ENCODE results near the gene IZUMO1R.

IZUMO1R gene

GRCh38 chr11:94328587-94329080, 24.3 kb downstream of the IZUMO1R start:
- Histone ChIP-seq H3K4me3 (ENCODE audit: low read depth, low read length) (no peak overlapping the region), H3K27ac (no peak overlapping the region), H3K36me3 (replicated peaks) (no peaks in the 10 kb centered on the region), H3K27me3 (replicated peaks) (no peaks in the 10 kb centered on the region)
- TF ChIP-seq CTCF (IDR thresholded peaks at IDR 0.05; ENCODE audit: low read depth, low read length, missing control alignments): no peak
- in situ Hi-C loops (cut with HindIII; ENCODE audit: low pct_ligation_motif_present, low sequenced_read_pairs): no loop called here
- DNase-seq: no peak

GRCh38 chr11:94329501-94329900, 25.1 kb downstream of the IZUMO1R start:
- no peak for DNase-seq
- no peaks in the 10 kb centered on the region for H3K27me3 ChIP-seq (replicated peaks)
- H3K4me3 ChIP-seq (ENCODE audit: low read depth, low read length): no peak overlapping the region
- TF ChIP-seq CTCF (IDR thresholded peaks at IDR 0.05; ENCODE audit: low read depth, low read length, missing control alignments): no peak
- no peak overlapping the region for H3K27ac ChIP-seq
- no peaks in the 10 kb centered on the region for H3K36me3 ChIP-seq (replicated peaks)
- in situ Hi-C loops (cut with HindIII; ENCODE audit: low pct_ligation_motif_present, low sequenced_read_pairs): no loop called here

DNA sequence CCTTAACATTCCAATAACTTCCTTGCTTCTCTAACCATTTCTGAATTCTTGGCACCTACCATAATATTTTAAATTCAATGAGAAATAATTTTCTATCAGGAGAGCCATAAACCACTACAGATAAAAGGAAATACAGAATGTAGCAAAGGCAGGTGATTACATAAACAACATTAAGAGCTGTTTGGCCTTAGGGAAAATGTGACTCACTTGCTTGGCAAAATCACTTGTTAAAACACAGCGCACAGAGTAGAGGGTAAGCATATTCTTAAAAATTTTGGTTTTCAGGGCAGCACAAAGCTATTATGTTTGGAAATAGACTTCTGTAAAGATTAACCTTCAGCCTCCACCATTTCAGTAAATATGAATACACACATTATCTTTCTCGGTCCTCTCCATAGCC, 26.4 kb downstream of the IZUMO1R start:
- H3K27ac ChIP-seq: no peak overlapping the region
- no peak for TF ChIP-seq CTCF (IDR thresholded peaks at IDR 0.05; ENCODE audit: low read depth, low read length, missing control alignments)
- in situ Hi-C loops (cut with HindIII; ENCODE audit: low pct_ligation_motif_present, low sequenced_read_pairs): no loop called here
- DNase-seq: no peak
- no peaks in the 10 kb centered on the region for H3K36me3 ChIP-seq (replicated peaks)
- H3K4me3 ChIP-seq (ENCODE audit: low read depth, low read length): no peak overlapping the region
- no peaks in the 10 kb centered on the region for H3K27me3 ChIP-seq (replicated peaks)

GRCh38 chr11:94332814-94333213, 28.4 kb downstream of the IZUMO1R start:
- no peak for DNase-seq
- in situ Hi-C loops (cut with HindIII; ENCODE audit: low pct_ligation_motif_present, low sequenced_read_pairs): no loop called here
- no peak overlapping the region for H3K27ac ChIP-seq
- TF ChIP-seq CTCF (IDR thresholded peaks at IDR 0.05; ENCODE audit: low read depth, low read length, missing control alignments): no peak
- H3K4me3 ChIP-seq (ENCODE audit: low read depth, low read length): no peak overlapping the region
- no peaks in the 10 kb centered on the region for H3K27me3 ChIP-seq (replicated peaks)
- H3K36me3 ChIP-seq (replicated peaks): no peaks in the 10 kb centered on the region

DNA sequence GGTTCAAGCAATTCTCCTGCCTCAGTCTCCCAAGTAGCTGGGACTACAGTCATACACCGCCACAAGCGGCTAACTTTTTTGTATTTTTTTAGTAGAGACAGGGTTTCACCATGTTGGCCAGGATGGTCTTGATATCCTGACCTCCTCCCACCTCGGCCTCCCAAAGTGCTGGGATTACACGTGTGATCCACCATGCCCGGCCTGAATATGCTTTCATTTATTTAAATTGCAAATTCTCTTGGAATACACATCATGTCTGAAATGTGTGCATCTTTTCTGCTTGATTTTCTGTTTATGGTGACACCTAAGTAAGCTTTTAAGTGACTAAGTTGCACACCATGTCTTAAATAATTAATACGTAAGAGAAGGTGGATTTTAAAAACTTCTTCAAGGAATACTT, 31.7 kb downstream of the IZUMO1R start:
- no peak for DNase-seq
- no peaks in the 10 kb centered on the region for H3K27me3 ChIP-seq (replicated peaks)
- no peak for TF ChIP-seq CTCF (IDR thresholded peaks at IDR 0.05; ENCODE audit: low read depth, low read length, missing control alignments)

DNA sequence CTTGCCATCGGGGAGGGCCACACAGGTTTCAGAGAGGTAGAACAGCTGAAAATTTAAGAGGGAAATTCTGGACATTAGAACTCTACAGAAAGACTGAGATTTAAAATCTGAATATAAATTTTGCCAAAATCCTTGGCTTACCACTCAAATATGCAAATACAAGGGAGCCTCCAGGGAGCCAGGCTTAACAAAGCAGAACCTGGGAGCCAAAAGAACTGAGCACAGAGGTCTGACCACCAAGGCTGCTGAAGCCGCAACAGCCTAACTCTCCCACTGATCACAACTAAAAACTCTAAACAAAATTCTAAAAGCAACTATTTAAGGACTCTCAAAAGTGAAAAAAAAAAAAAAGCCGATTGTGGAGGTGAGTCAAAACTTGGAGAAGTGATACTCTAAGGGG, 34.3 kb downstream of the IZUMO1R start:
- no peak for TF ChIP-seq CTCF (IDR thresholded peaks at IDR 0.05; ENCODE audit: low read depth, low read length, missing control alignments)
- Histone ChIP-seq H3K27me3 (replicated peaks) (no peaks in the 10 kb centered on the region), H3K36me3 (replicated peaks) (no peaks in the 10 kb centered on the region), H3K27ac (no peak overlapping the region), H3K4me3 (ENCODE audit: low read depth, low read length) (no peak overlapping the region)
- in situ Hi-C loops (cut with HindIII; ENCODE audit: low pct_ligation_motif_present, low sequenced_read_pairs): no loop called here
- no peak for DNase-seq

More for the DNA sequence above, 31.7 kb downstream of the IZUMO1R start:
- Histone ChIP-seq H3K27ac (no peak overlapping the region), H3K4me3 (ENCODE audit: low read depth, low read length) (no peak overlapping the region), H3K36me3 (replicated peaks) (no peaks in the 10 kb centered on the region)
- in situ Hi-C loops (cut with HindIII; ENCODE audit: low pct_ligation_motif_present, low sequenced_read_pairs): no loop called here
